Mesangial cell (primary cell): ENCODE data around the gene TLR8. TPM values are rescaled to one million over a fixed set of nuclear protein-coding genes. Genes with fewer than 3 reads are reported as not detected.

ENCODE experiments used
- total RNA-seq: library from RNA; depleted of rRNA; stranded (reverse); fragments of >200 nt; gene quantifications from 2 replicates; pipeline ENCODE4 v1.2.3, GENCODE V29; 2015

TLR8 gene
- total RNA-seq = not detected in 2 replicates

GRCh38 chrX:12906046-12906761, at the start of gene TLR8:
Gene TLR8, plus strand, starts transcription at chrX:12906620. Its CDS starts 87 bp downstream, at chrX:12906707.

GRCh38 chrX:12866451-12867377, 39.7 kb upstream of the TLR8 start, which contains the start of gene TLR7:
Gene TLR7, plus strand, starts transcription at chrX:12867072. Its CDS starts 507 bp downstream, at chrX:12867579.

Other genes with a start within 250 kb of the TLR8 start
- 17.1 and 40.4 TPM in 2 replicates for gene PRPS2, start 115.2 kb upstream of the TLR8 start, total RNA-seq
- gene TLR7, start 39.5 kb upstream of the TLR8 start, total RNA-seq = not detected in 2 replicates
- 2,550 and 3,293 TPM in 2 replicates for gene TMSB4X, start 68.5 kb downstream of the TLR8 start, total RNA-seq
- not detected in 2 replicates for gene FAM9C, start 138.0 kb downstream of the TLR8 start, total RNA-seq